HG03060 (cell line): Measurements from ENCODE around the gene CLNK.
"Not testable (repeated sequence)": the region's sequence is repeated elsewhere in the genome, so short reads cannot be mapped to it uniquely, and the experiment has no call there.

Experiments used
- ATAC-seq: cut with Tn5 transposase; IDR thresholded peaks from one replicate; pipeline ENCODE4 v1.9.1; 2021; ENCODE audit warnings: low read depth, moderate number of reproducible peaks; ENCODE audit not compliant: unreplicated experiment

Gene CLNK

DNA sequence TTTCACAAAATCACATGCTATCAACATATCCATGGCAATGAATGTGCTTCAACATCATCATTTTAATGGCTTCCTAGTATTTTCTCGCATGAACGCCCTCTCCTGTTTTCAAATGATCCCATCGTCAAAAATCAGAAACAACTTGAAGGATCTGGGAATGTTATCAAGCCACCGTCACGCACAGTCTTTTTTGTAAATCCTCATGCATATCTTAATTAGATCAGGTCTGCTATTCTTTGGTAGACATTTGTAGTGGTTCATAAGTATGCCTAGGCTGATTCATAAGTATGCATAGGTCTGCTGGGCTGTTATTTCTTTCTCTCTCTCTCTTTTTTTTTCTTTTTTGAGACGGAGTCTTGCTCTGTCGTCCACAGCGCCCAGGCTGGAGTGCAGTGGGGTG is 101.6 kb downstream of the CLNK start:
- no peak for ATAC-seq

DNA sequence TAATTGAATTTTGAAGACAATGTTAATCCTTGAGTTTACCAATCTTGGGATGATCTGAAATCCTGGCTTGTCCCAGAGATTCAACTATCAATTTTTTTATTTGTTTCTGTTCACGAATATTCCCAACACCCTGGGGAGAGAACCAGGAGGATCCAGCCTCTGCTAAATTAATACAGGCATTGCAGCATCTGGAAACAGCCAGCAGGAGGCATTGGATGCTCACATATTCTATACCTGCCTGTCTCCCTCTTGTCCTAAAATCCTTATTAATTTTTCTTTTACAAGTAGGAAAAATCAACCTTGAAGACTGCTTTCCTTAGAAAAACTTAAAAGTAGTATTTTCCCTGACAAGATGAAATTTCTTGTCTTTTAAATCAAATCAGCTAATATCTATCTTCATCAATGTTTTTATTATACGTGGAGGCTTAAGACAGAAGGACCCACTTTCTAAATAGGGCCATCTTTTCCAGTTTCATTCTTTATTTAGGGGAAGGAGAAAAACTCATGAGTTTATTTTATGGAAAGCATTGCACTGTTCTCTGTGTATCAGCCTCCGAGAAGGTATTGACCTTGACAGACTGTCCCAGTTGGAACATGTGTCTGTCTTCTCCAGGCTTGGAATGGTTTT is 102.4 kb downstream of the CLNK start:
- no peak for ATAC-seq

DNA sequence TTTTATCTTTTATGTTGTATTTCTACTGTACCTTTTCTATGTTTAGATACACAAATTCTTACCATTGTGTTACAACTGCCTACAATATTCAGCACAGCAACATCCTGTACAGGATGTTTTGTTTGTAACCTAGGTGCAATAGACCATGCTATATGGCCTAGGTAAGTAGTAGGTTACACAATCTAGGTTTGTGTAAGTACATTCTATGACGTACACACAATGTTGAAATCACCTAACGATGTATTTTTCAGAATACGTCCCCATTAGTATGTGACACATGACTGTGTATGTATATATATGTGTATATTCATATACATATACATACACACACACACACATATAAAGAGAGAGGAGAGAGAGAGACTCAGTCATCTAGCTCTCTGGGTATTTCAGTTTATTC is 103.5 kb downstream of the CLNK start:
- no peak for ATAC-seq

DNA sequence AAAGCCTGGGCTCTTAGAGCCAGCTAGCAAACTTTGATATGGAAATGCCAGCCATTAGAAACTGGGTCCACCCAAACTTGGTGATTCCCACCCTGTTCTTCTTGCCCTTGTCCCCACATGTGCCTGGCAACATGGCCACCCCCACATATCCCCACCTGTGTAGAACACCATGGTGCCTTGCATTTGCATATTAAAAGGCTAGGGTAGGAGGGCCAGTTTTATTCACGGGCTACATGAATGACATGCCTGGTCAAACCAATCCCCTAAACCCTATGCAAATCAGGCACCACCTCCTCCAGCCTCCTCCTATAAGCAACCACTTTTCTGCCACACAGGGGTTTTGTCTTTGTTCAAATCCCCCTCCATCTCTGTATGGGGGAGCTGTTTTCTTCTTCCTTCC is 104.9 kb downstream of the CLNK start:
- no peak for ATAC-seq

DNA sequence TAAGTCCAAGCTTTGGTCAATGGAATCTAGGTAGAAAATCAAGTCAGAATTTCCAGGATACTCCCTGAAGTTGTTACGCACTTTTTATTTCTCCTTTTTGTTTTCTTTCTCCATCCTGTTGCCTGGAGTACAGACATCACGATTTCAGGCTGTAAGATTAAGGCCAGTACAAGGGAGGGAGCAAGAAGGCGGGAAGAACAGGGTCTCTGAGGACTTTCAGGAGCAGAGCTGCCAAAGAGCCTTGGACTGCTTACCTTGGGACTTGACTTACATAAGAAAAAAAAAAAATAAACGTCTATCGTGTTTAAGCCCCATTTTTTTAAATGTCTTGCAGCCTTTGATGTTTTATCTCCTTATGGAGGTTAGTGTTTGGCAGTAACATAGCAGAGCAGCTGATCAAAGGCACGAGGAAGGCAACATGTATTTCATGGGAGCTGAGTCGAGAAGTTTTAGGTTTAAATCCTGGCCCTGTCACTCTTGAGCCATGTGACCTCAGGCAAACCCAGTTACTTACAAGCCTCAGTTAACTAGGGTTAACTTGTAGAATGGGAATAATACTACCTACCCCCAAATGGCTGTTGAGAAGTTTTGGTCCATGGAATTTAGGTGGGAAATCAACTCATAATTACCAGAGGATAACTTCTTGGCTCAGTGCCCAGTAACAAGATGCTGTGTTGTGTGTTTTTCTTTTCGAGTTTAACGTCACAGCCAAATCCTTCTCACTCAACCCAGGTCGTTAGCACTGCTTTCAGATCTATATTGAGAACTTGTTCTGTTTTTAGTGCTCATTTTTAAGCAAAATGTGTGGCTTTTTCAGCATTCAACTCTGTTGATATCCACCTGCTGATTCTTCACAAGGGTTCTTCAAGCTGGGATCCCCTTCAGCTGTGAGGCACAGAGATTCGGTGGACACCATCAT is 106.8 kb downstream of the CLNK start:
- peak; percentile 54 for ATAC-seq

DNA sequence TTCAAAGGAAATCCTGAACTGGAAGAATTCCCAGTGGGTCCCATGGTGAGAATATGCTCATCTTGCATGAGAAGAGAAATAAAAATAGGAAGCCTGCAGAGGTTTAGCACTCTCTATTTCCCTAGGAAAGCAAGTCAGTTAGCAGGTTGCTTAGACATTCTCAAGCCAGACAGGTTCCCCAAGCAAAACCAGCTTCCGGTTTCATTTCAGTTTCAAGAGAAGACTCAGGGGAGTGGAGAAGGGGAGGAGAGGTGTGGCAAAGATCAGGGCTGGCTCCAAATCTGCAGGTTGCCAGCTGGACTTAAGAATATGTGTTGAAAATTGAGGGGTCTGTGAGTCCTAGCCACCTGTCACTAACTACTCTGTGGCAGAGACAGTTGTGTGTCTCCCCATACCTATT is 107.5 kb downstream of the CLNK start:
- peak; percentile 43 for ATAC-seq

DNA sequence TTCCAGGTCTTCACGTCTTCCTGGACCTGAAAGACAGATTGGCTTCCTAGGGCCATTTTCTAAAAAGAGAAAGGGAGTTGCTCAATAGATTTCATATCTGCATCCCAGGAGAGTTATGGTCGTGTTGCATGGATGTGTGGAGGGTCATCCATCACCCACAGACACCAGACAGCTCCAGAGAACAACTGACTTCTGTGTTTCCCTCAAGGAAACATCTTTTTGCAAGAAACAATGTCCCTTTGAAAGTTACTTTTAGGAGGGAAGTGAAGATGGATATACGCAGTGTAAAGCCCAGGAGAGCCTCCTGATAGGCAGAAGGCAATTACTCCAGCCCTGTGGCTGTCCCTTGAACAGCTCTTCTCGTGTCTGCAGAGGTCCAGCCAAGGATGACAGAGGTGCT is 108.3 kb downstream of the CLNK start:
- no peak for ATAC-seq

DNA sequence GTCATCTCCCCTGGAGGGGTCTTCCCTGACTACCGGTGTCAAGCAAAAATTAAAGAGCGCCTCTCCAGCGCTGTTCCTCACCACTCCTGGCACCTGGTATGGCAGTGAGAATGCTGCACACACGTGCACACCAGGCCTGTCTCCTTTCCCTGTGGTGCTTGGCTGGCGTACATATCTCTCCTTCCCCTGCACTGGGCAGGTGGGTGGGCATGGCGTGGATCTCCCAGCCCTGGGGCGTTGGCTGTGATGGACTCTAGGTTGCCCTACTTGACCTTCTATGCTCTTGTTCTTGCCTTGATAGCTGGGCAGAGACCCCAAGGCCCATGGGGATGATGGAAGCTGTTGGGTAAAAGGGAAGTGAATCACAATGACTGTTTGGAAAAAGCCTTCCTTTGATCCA is 109.2 kb downstream of the CLNK start:
- no peak for ATAC-seq

DNA sequence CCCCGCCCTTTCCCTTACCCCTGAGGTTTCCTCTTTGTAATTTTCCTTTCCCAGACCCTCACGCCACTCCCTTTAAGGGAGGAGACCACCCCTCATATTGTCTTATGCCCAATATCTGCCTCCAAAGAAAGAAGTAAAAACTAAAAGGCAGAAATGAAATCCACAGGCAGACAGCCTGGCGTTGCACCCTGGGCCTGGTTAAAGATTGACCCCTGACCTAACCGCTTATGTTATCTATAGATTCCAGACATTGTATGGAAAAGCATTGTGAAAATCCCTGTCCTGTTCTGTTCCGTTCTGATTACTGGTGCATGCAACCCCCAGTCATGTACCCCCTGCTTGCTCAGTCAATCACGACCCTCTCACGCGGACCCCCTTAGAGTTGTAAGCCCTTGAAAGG is 110.0 kb downstream of the CLNK start:
- not testable (repeated sequence) for ATAC-seq

DNA sequence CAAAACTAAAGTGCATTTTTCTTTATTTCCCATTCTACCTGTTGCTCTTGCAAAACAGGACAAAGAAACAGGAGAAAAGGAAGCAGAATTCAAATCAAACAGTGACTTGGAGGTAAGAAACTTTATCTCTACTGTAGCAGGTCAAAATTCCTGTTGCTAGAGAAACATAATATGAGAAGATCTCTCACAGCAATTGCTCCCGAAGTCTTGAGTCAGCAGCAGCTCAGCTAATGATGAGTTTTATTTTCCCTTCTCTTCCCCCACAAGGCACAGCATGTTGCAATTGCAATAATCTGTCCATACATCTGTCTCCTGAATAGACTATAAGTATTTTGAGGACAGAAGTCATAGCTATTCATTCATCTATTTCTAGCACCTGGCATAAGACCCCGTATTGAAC is 112.7 kb downstream of the CLNK start:
- no peak for ATAC-seq

DNA sequence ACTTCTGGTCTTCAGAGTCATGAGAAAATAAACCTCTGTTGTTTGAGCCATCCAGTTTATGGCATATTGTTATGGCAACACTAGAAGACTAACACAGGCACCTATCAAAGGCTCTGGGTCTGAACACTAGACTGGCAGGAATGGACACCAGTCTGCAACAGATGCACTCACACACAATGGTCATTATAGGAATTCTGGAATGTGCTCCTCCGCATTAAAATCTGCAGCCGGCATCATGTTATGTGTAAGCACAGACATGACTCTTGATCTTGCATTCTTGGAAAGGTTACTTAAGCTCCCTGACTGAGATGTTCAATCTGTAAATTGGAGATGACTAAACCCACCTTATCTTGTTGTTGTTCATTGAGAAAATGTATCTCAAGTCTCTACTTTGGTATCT is 115.1 kb downstream of the CLNK start:
- ATAC-seq = no peak

DNA sequence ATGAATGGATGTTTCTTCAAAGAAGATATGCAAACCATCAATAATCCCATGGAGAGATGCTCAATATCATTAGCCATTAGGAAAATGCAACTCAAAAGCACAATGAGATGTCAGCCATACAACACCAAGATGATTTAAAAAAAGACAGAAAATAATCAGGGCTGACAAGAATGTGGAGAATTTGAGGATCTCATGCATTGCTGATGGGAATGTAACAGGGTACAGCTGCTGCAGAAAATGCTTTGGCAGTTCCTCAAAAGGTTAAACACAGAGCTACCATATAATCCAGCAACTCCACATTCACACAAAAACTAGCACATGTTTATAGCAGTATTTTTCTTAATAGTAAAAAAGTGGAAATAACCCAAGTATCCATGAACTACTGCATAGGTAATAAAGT is 116.8 kb downstream of the CLNK start:
- no peak for ATAC-seq

DNA sequence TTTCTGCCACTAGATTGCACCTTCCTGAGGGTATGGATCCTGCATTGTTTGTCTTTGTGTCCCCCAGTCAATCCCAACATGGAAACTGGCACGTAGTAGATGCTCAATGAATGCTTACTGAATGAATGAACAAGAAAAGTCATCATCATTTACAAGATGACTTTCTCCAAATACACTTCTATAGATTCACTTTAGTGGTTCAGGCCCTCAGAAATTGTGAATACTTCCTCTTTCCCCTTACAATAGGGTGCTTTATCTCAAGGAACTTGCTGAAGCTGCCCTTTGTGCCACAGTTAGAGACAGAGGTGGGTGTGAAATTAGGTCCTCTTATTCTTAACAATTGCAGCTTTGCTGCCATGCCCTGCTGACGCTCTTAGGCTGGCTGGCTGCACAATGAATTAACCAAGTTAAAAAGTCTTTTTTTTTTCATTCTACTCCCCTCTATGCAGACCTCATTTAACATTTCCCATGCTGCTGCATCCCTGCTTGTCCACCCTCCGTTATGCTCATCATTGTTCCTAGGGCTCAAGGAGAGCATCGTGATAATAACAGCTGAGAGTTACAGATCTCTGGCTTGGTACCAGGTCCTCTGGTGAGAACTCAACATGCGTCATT is 119.3 kb downstream of the CLNK start:
- ATAC-seq = no peak

DNA sequence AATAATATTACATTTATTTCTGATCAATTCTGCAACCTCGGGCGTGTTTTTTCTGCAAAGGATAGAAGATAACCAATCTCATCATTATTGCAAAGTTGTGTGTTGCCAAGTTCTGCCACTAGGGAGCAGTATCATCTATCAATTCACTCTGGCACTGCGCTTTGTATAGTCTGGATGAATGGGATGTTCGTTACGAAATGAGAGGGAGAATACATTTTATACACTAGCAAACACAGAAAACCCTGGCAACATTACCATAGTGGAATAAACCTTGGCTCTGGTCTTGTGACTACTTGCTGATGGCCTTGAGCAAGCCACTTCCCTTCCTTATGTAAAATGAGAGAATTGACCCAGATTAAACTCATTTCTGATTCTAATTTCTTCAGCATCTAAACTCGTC is 129.9 kb downstream of the CLNK start:
- ATAC-seq = peak; percentile 80

DNA sequence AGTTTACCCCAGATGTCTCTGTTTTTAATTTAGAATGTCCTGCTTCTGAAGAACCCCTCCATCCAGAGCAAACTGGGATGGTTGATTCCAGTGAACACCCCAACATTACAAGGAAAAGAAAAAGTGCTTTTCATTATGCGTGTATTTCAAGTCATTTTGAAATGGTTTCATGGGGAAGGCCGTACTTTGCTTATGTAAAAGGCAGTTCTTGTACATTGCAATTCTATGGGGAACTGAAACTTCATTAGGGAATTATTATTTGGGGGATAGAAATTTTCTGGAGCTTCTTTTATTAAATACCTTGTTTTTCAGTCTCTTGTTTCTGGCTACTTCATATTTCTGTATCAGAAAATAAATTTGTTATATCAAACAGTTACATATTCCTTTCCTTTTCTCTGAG is 130.4 kb downstream of the CLNK start:
- no peak for ATAC-seq

DNA sequence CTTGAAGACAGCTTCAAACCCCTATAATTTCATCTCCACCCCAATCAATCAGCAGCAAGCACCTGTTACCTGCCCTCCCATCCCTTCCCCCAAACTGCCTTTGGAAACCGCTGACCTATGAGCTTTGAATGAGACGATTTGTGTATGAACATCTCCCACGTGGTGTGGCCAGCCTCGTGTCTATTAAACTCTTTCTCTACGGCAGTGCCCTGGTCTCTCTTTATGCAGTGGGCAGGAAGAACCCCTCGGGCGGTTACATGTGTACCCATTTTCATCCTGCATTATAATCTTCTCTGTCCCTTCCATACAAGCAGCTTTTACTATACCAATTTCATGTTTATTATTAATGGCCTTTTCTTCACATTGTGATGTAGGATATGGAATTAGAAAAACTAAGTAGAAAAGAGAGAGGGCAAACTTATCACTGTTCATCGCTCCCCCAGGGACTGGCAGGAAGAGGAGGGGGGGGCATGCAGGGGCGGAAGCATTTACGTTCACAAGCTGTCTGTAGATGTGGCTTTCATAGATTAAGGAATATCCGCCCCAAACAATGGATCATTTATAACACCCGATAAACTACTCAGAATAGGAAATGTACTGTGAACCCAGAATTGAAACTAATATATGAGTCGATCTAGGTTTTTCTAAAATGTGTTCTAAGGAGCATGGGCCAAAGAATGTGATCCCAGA is 131.8 kb downstream of the CLNK start:
- ATAC-seq = no peak

DNA sequence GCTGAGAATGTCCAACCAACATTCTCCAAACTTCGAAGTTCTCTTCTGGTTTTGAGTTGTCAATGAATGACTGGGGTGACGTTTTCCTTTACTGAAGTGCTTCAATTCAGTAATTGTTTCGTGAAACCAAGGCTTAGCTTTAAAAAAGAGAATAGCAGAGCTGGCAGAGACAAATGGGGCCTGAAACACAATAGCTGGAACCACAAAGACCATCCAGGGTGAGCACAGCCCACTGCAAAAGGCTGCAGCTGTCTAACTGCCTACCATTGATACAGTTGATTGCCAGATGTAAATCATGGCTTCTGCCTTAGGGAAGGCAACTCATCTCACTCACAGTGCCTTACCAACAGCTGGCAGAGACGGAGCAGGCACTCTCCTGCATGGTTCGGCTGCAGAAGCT is 148.7 kb downstream of the CLNK start:
- ATAC-seq = no peak

DNA sequence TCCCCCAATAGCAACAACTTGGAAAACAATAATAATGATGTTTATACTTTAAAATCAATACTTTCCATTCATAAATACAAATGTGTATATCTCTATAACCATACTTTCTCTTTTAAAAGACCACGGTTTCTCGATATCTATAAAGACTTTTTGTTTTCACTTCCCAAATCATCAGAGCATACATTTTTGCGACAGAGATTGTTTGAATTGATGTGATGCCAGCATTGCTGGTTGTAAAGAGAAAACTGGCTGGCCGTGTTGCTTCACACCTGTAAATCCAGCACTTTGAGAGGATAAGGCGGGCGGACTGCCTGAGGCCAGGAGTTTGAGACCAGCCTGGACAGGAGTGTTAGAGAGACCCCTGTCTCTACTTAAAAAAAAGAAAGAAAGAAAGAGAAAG is 149.7 kb downstream of the CLNK start:
- no peak for ATAC-seq

DNA sequence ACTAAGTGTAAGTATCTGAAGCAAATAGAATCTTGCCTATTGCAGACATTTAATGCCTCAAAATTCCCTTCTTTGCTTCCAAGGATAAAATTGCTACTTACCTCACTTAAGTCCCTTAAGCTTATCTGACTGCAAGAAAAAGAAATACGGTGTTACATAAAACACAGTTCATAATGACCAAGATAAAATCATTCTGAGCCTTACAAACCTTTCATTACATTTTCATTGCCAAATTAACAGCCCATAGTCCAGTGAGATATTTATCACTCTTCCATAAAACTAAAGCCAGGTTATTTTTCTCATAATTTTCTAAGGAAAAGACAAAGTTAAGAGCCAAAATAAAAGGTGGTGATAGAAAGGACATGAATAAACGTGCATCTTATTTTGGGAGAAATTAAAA is 152.4 kb downstream of the CLNK start:
- no peak for ATAC-seq

DNA sequence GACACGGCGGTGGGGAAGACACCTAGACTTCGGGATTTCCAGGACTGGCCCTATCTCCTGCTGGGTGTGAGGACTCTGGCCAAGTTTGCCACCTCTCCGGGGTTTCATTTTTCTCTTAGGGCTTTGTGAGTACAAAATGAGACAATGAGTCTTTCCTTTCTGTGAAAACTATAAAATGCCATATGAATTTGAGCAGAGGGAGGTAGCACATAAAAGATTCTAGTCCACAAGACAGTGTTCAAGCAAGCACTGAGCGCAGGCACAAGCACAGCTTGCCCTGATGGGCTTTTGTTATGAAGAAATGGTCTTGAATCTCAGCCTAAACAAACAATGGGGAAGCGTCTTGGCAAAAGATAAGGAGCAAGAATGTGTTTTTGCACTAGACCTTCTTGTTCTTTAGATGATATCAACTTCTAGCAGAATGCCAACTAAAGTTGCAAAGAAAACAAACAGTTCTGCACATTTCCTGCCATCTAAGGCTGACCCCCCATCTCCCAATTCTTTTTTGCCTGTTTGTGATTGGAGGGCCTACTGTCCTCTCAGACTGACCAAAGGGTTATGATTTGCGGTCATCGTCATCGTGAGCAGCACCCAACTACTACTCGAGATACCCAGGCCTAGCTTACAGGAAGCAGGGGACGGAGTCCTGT is 154.3 kb downstream of the CLNK start:
- no peak for ATAC-seq
